Stimulated activated naive CD8-positive, alpha-beta T cell treated with anti-CD3 and anti-CD28 coated beads, Interleukin-15, amount 100 ng/mL, for 72 hours (primary cell): Measurements from ENCODE around the gene WDR1.

Experiments
- ATAC-seq: fragments of 150-1000 bp; cut with Tn5 transposase; 2 replicates; pipeline ENCODE4 v1.10.0; 2021; ENCODE audit warnings: mild to moderate bottlenecking, moderate library complexity
- DNase-seq, 2 donors: peaks; one replicate each; pipeline ENCODE4 v3.0.0; 2021 to 2022
- H3K27ac Mint-ChIP-seq, 2 donors: one replicate each; pipeline ENCODE4 v1.8.0; 2022; ENCODE audit warnings: mild to moderate bottlenecking in 2 of 2, mixed read lengths in 2 of 2, moderate library complexity in 2 of 2
- H3K27me3 Mint-ChIP-seq: one replicate; pipeline ENCODE4 v1.8.0; 2022; ENCODE audit warnings: mixed read lengths
- H3K4me1 Mint-ChIP-seq: one replicate; pipeline ENCODE4 v1.8.0; 2022; ENCODE audit warnings: mild to moderate bottlenecking, mixed read lengths
- H3K4me3 Mint-ChIP-seq, 2 donors: one replicate each; pipeline ENCODE4 v1.8.0; 2022; ENCODE audit warnings: mild to moderate bottlenecking in 2 of 2, mixed read lengths in 2 of 2, moderate library complexity in 1 of 2
- H3K9me3 Mint-ChIP-seq, 2 donors: one replicate each; pipeline ENCODE4 v1.8.0; 2022; ENCODE audit warnings: mixed read lengths in 2 of 2

Gene WDR1

GRCh38 chr4:10046471-10046870, 70.1 kb downstream of the WDR1 start:
- H3K4me1 Mint-ChIP-seq: peaks cover 10% of the 10 kb centered on the region
- ATAC-seq: no peak
- no peak for DNase-seq
- no peak overlapping the region for H3K27ac Mint-ChIP-seq
- peaks cover 9 to 11% of the 10 kb centered on the region in 2 donors for H3K9me3 Mint-ChIP-seq
- H3K27me3 Mint-ChIP-seq: no peaks in the 10 kb centered on the region
- H3K4me3 Mint-ChIP-seq: no peak overlapping the region

- DNase-seq (no peak), ATAC-seq (no peak)
- Mint-ChIP-seq H3K9me3 (peaks cover 9 to 11% of the 10 kb centered on the region in 2 donors), H3K27ac (no peak overlapping the region), H3K4me3 (no peak overlapping the region), H3K27me3 (no peaks in the 10 kb centered on the region), H3K4me1 (peaks cover 10% of the 10 kb centered on the region)
Measured at GRCh38 chr4:10045481-10045880, 71.1 kb downstream of the WDR1 start.

GRCh38 chr4:10041036-10041435, 75.6 kb downstream of the WDR1 start:
- H3K27ac Mint-ChIP-seq: no peak overlapping the region
- H3K9me3 Mint-ChIP-seq: peaks cover 9 to 11% of the 10 kb centered on the region in 2 donors
- H3K27me3 Mint-ChIP-seq: no peaks in the 10 kb centered on the region
- no peak for DNase-seq
- no peak overlapping the region for H3K4me3 Mint-ChIP-seq
- no peak for ATAC-seq
- no peaks in the 10 kb centered on the region for H3K4me1 Mint-ChIP-seq

GRCh38 chr4:10040049-10040892, 76.3 kb downstream of the WDR1 start:
- no peak for DNase-seq
- Mint-ChIP-seq H3K27ac (no peak overlapping the region), H3K4me1 (no peaks in the 10 kb centered on the region), H3K9me3 (peaks cover 9 to 11% of the 10 kb centered on the region in 2 donors), H3K27me3 (no peaks in the 10 kb centered on the region), H3K4me3 (no peak overlapping the region)
- no peak for ATAC-seq

- H3K4me3 Mint-ChIP-seq: no peak overlapping the region
- no peak for DNase-seq
- H3K27me3 Mint-ChIP-seq: peaks cover 18% of the 10 kb centered on the region
- no peaks in the 10 kb centered on the region for H3K9me3 Mint-ChIP-seq
- H3K27ac Mint-ChIP-seq: no peak overlapping the region
- peaks cover 21% of the 10 kb centered on the region for H3K4me1 Mint-ChIP-seq
- ATAC-seq: no peak
Measured at GRCh38 chr4:10036807-10037342, 79.7 kb downstream of the WDR1 start.

- Mint-ChIP-seq H3K4me3 (no peak overlapping the region), H3K4me1 (peaks cover 21% of the 10 kb centered on the region), H3K27ac (no peak overlapping the region), H3K27me3 (peaks cover 18% of the 10 kb centered on the region), H3K9me3 (no peaks in the 10 kb centered on the region)
- DNase-seq (no peak), ATAC-seq (no peak)
Measured at GRCh38 chr4:10035130-10035529, 81.5 kb downstream of the WDR1 start.

GRCh38 chr4:10034612-10035104, 81.9 kb downstream of the WDR1 start:
- Mint-ChIP-seq H3K27ac (no peak overlapping the region), H3K4me3 (no peak overlapping the region), H3K9me3 (no peaks in the 10 kb centered on the region), H3K27me3 (peaks cover 18% of the 10 kb centered on the region), H3K4me1 (peaks cover 21% of the 10 kb centered on the region)
- DNase-seq: no peak
- no peak for ATAC-seq

- Mint-ChIP-seq H3K27ac (peak overlapping the region in 1 of 2 donors; percentile 13), H3K9me3 (no peaks in the 10 kb centered on the region), H3K4me3 (no peak overlapping the region), H3K27me3 (peaks cover 18% of the 10 kb centered on the region), H3K4me1 (peaks cover 21% of the 10 kb centered on the region)
- ATAC-seq: no peak
- no peak for DNase-seq
Measured at GRCh38 chr4:10034136-10034535, 82.5 kb downstream of the WDR1 start.

GRCh38 chr4:10033191-10033881, 83.3 kb downstream of the WDR1 start:
- peaks cover 18% of the 10 kb centered on the region for H3K27me3 Mint-ChIP-seq
- DNase-seq (no peak), ATAC-seq (no peak)
- peaks cover 21% of the 10 kb centered on the region for H3K4me1 Mint-ChIP-seq
- peak overlapping the region in 1 of 2 donors; percentile 17 for H3K4me3 Mint-ChIP-seq
- no peaks in the 10 kb centered on the region for H3K9me3 Mint-ChIP-seq
- no peak overlapping the region for H3K27ac Mint-ChIP-seq

GRCh38 chr4:10032625-10033024, 84.0 kb downstream of the WDR1 start:
- ATAC-seq: peak; percentile 53
- peaks cover 18% of the 10 kb centered on the region for H3K27me3 Mint-ChIP-seq
- H3K27ac Mint-ChIP-seq: no peak overlapping the region
- peaks cover 21% of the 10 kb centered on the region for H3K4me1 Mint-ChIP-seq
- no peaks in the 10 kb centered on the region for H3K9me3 Mint-ChIP-seq
- H3K4me3 Mint-ChIP-seq: no peak overlapping the region
- no peak for DNase-seq

- ATAC-seq: no peak
- no peak overlapping the region for H3K27ac Mint-ChIP-seq
- H3K4me3 Mint-ChIP-seq: no peak overlapping the region
Measured at GRCh38 chr4:10031668-10032590, 84.7 kb downstream of the WDR1 start.

GRCh38 chr4:10030972-10031667, 85.5 kb downstream of the WDR1 start:
- ATAC-seq (no peak), DNase-seq (no peak)
- no peak overlapping the region for H3K4me3 Mint-ChIP-seq
- H3K27ac Mint-ChIP-seq: no peak overlapping the region
- H3K9me3 Mint-ChIP-seq: no peaks in the 10 kb centered on the region
- peaks cover 18% of the 10 kb centered on the region for H3K27me3 Mint-ChIP-seq
- peaks cover 21% of the 10 kb centered on the region for H3K4me1 Mint-ChIP-seq

More at GRCh38 chr4:10031668-10032590, 84.7 kb downstream of the WDR1 start:
- H3K27me3 Mint-ChIP-seq: peaks cover 18% of the 10 kb centered on the region
- peaks cover 21% of the 10 kb centered on the region for H3K4me1 Mint-ChIP-seq
- DNase-seq: no peak
- no peaks in the 10 kb centered on the region for H3K9me3 Mint-ChIP-seq

- no peak overlapping the region for H3K27ac Mint-ChIP-seq
- ATAC-seq (no peak), DNase-seq (no peak)
- peaks cover 18% of the 10 kb centered on the region for H3K27me3 Mint-ChIP-seq
- peaks cover 21% of the 10 kb centered on the region for H3K4me1 Mint-ChIP-seq
- H3K9me3 Mint-ChIP-seq: no peaks in the 10 kb centered on the region
- no peak overlapping the region for H3K4me3 Mint-ChIP-seq
Measured at GRCh38 chr4:10029403-10029802, 87.2 kb downstream of the WDR1 start.

- ATAC-seq: no peak
- Mint-ChIP-seq H3K4me1 (peaks cover 18% of the 10 kb centered on the region), H3K27ac (peak overlapping the region in 1 of 2 donors; percentile 13), H3K9me3 (no peaks in the 10 kb centered on the region), H3K4me3 (no peak overlapping the region), H3K27me3 (peaks cover 14% of the 10 kb centered on the region)
- DNase-seq: no peak
Measured at GRCh38 chr4:10028910-10029309, 87.7 kb downstream of the WDR1 start.
